GM19023 (cell line): ENCODE data around the gene PARVA.

ENCODE experiments used
- ATAC-seq: cut with Tn5 transposase; IDR thresholded peaks from one replicate; pipeline ENCODE4 v1.9.1; 2021; ENCODE audit warnings: mild to moderate bottlenecking, moderate library complexity; ENCODE audit not compliant: unreplicated experiment

Gene PARVA

DNA sequence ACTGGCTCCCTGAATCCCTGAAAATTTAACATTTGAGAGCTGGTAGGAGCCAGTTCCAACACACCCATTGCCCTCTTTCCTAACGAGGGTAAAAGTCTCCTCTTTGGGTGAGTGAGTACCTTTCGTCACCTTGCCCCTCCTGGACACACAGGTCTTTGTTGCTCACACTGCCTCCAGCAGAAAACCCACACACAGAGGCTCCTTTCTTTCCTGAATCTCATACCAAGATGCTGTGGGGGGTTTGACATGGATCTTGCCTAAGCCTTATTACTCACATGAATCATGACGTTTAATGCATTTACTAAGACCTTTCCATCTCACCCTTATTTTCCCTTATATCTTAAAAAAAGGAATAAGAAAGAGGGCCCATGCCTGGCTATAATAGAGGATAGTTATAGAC, 53.0 kb downstream of the PARVA start:
- ATAC-seq, result no peak

GRCh38 chr11:12430954-12431595, 53.7 kb downstream of the PARVA start:
- ATAC-seq, result no peak

DNA sequence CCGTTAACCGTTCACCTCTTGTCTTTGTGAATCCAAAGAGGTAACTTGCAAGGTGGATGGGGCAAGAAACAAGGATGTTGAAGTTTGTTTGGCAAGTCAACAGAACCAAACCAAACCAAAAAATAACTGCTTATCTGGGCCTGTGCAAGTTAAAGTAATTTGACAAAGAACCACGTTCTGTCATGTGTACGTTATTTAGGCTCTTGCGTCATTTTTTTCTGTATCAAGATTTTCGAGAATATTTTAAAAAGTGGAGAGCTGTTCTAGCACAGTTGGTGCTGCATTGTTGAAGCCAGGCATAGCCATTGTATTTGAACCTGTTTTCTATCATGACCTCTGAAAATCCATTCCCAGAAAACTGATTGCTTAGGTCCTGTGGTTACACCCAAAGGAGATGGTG, 55.1 kb downstream of the PARVA start:
- ATAC-seq, result no peak

DNA sequence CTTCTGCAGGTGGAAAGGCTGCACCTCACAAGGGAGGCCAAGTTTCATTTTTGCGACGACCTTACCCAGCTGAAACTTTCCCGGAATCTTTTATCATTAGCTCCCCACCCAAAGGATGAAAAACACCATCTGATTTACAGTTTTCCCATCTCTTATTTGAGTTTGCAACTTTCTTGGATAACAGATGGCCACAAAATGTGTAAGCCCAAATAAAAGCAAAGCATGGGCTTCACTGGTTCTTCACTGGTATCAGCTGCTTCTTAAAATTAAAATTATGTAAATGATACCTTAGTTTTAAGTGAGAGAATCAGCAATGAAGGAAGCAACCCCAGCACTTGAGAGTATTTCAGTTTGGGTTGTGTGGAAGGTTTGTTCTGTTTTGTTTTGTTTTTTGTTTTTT, 55.8 kb downstream of the PARVA start:
- no peak for ATAC-seq

DNA sequence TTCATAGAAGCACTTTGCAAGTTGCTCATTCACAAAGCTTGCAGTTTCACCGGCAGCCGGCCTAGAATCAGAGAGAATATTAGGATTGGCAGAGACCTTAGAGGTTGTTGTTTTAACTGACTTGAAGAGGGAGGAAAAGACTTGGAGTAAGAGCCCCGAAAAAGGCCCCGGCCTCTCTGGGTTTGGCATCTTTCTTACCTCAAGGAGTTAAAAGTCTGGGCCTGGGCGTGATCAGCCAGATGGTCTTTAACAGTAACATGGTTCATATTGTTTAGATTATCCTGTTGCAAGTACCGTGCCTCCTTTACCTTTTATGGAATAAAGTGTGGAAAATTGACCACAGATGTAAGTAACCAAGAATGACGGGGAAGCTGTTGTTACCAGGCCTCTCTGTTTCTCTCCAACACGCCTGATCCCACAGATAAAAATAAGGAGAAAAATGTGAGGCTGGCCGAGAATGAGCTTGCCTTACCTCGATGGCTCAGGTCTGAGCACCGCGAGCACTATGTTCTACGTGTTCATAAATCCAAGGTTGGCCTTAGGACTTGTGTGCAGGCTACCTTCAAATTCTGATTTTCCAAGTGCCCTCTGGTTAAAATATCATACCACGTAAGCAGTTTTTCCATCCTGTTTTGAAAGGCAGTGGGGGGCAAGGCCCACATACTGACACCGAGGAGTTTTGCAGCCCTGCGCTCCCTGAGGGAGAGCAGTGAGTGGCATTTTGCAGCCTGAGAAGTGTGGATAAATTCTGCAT, 56.4 kb downstream of the PARVA start:
- no peak for ATAC-seq

GRCh38 chr11:12434325-12434654, 56.9 kb downstream of the PARVA start:
- ATAC-seq, result no peak

DNA sequence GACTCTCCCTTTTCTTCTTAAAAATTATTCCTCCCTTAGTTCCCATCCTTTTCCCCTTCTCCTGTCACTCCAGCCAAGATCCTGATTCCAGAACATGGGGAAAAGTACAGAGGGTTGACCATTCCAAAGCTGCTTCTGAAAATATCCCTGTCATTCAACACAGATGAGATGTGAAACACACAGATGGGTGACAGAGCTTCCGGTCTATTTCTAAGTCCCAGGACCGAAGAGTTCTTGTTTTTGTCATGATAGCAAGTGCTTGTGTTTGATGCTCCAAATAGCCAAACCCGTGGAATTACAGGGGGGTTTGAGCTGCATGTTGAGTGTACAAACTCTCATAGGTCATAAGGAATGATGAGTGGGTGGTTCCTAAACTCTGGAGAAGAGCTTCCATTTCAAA, 57.9 kb downstream of the PARVA start:
- no peak for ATAC-seq

DNA sequence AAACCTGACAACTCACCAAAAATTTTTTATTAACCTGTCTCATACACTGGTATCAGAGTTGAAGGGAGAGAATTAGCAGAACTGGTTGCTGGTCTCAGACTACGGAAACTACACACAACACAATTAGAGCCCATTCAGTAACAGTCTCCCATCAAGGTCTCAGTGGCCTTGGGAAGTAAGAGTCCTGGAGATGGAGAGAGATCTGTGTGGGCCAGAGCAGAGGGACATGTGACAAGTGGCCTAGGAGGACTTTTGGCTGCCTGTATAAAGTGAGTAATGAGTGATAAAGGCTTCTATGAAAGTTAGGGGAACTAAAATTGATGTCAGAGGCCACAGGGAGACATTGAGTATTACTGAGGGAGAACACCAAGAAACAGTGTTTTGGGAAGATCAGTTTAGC, 58.9 kb downstream of the PARVA start:
- no peak for ATAC-seq

GRCh38 chr11:12438291-12438690, 60.9 kb downstream of the PARVA start:
- no peak for ATAC-seq

- no peak for ATAC-seq
Measured at GRCh38 chr11:12439615-12440014, 62.2 kb downstream of the PARVA start.

- no peak for ATAC-seq
Measured at GRCh38 chr11:12440565-12440964, 63.2 kb downstream of the PARVA start.

DNA sequence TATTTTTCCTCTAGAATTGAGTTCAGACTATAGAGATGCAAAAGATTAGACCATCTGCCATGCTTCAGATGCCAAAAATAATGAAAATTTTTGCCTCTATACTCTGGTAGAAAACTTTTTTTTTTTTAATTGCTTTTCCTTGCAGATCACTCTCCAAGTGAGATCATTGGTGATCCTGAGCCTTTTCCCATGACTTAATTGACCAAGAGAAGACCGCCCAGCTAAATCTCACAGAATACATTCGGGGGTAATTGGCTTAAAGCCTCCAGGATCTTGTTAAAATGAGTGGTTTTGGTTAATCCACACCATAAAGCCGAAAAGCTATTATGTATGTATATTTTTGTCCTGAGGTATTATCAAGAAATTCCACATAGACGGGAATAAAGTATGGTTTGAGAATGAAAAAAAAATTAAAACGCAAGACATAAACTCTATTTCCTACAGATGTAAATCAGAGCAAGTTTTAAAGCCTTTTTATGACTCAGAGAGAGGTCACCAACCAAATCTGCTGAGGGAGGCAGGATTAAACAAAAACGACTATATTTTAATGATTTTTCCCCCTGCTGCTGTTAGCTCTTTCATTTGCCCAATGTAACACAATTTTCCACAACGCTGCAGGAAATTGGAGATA, 64.0 kb downstream of the PARVA start:
- ATAC-seq, result no peak

DNA sequence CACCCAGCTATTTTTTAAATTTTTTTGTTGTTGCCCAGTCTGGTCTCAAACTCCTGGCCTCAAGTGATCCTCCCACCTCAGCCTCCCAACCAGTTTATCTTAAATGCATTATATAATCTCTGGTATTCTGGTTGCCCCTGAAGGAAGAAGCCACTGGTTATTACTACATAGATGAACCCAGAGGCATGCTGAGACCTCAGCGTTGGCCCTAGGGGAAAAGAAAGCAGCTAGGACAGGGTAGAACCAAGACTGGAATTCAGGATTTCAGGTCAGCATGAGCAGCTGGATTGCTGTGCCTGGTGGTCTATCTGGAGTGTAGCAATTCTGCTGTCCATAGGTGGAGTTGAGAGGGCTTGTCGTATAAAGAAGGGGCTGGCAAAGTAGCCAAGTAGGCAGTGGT, 67.2 kb downstream of the PARVA start:
- ATAC-seq, result no peak

GRCh38 chr11:12445001-12445400, 67.6 kb downstream of the PARVA start:
- ATAC-seq, result no peak

- ATAC-seq, result no peak
Measured at GRCh38 chr11:12446863-12447262, 69.5 kb downstream of the PARVA start.

DNA sequence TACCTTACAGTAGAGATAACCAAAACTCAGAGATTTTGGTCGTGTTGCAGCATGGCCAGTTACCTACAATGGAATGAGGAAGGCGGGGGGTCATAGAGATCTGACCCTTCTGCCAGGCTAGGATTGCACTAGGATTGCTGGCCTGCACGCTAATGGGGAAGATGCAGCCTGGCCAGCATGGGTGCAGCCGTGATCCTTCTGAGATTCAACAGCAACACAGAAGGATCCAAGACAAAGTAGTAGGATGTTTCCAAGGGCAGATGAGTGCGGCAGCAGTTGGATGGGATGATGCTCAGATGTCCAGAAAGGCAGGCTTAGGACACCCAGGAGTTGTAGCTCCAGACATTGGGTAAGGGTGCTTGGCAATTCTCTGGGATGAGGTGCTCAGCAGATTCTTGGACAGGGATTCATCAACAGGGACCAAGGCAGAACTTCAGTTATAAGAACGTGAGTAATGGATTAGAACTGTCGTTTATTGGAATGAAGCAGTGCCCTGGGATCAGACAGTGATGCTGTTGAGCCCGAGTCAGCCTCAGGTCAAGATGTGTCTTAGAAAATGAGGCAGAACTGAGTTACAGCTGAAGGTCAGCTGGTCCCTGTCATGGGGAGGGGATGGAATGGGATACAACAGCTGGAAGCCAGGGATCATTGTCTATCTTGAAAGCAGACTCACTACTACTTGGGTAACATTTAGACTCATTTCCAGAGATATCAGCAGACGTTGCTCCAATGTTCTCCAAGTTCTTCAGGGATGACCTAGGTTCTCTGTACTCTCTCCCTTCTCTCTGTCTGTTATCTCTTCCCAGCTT, 71.0 kb downstream of the PARVA start:
- ATAC-seq, result no peak

DNA sequence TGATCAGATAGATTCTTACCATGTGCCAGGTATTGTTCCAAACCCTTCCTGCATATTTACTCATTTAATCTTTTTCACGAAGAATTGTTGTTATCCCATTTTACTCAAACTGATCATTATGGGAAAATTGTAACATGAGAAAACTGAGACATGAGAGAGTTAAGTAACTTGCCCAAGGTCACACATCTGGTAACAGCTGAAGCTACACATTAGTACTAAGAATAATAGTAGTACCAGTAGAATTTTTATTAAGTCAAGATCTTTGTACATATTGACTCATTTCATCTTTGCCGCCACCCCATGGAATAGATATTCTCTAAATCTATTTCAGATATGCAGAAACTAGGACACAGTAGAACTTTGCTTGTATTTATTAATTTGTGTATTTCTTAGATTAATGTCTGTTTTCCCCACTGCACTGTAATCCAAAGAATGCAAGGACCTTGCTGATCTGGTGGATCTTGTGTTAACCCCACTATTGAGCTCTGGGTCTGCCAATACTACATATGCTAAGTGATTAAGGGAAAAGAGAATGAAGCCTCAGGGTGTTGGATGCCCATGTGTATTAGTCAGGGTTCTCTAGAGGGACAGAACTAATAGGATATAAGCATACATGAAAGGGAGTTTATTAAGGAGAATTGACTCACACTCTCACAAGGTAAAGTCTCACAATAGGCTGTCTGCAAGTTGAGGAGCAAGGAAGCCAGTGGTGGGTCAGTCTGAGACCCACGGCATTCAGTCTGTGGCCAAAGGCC, 72.8 kb downstream of the PARVA start:
- ATAC-seq, result no peak

DNA sequence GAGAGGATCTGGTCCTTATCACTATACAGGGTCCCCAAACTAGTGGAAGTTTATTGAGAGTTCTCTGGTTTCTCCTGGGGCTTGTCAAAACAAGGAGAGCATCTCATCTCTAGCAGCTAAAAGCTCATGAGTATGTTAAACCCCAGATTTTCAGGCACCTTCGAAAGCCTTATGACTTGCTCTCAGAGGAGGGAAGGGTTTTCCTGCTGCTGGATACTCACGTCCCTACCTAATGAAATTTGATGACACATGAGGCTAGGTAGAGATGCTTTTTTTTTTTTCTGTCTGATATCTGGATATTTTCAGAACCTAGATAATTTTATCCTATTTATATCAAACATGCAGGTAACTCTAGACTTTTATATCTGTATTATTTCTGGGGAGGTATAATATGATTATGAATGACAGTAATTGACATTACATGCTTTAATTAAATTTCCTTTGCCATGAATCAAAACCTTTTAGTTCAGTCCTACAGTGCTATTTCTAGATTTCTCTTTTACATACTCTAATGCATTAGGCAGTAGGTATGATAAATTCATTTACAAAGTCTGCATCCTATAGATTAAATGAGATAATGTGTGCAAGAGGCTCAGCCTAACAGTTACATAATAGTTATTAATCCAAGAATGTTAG, 73.9 kb downstream of the PARVA start:
- no peak for ATAC-seq

- no peak for ATAC-seq
Measured at GRCh38 chr11:12453243-12453642, 75.9 kb downstream of the PARVA start.

- ATAC-seq, result no peak
Measured at GRCh38 chr11:12454782-12455181, 77.4 kb downstream of the PARVA start.
